Neuronal stem cell (in vitro differentiated cells): Measurements from ENCODE around the gene OTUD4.
A peak's percentile ranks its signal among the peaks of the same experiment; 100 is the strongest.
"Not testable (repeated sequence)": the region's sequence is repeated elsewhere in the genome, so short reads cannot be mapped to it uniquely, and the experiment has no call there.

Experiments
- DNase-seq: peaks from one replicate; pipeline ENCODE4 v3.0.0-alpha.2; 2013; ENCODE audit warnings: low spot score
- H2AFZ ChIP-seq: one replicate; pipeline ENCODE4 v1.6.1; 2013; ENCODE audit warnings: mild to moderate bottlenecking, low read length, inconsistent platforms
- H2AK5ac ChIP-seq: 2 replicates; pipeline ENCODE4 v1.6.1; 2013; ENCODE audit warnings: low read depth, mild to moderate bottlenecking, inconsistent platforms, low read length, moderate library complexity, mixed read lengths
- H2BK120ac ChIP-seq: 2 replicates; pipeline ENCODE4 v1.6.1; 2013; ENCODE audit warnings: low read depth, mild to moderate bottlenecking, inconsistent platforms, low read length, moderate library complexity, mixed read lengths
- H2BK12ac ChIP-seq: one replicate; pipeline ENCODE4 v1.6.1; 2013; ENCODE audit warnings: low read length, inconsistent platforms
- H2BK15ac ChIP-seq: 2 replicates; pipeline ENCODE4 v1.6.1; 2013; ENCODE audit warnings: mild to moderate bottlenecking, low read length, inconsistent platforms, mixed read lengths
- H2BK5ac ChIP-seq: one replicate; pipeline ENCODE4 v1.6.1; 2013; ENCODE audit warnings: inconsistent platforms, mild to moderate bottlenecking, low read length, moderate library complexity
- H3K14ac ChIP-seq: one replicate; pipeline ENCODE4 v1.6.1; 2013; ENCODE audit warnings: low read length, inconsistent platforms
- H3K18ac ChIP-seq: 2 replicates; pipeline ENCODE4 v1.6.1; 2013; ENCODE audit warnings: low read length, inconsistent platforms
- H3K23ac ChIP-seq: 2 replicates; pipeline ENCODE4 v1.6.1; 2013; ENCODE audit warnings: low read depth, mild to moderate bottlenecking, mixed read lengths, low read length, inconsistent platforms; ENCODE audit not compliant: poor library complexity
- H3K27ac ChIP-seq: replicated peaks from 3 replicates; pipeline ENCODE4 v1.5.1; 2013; ENCODE audit warnings: low read length, inconsistent platforms
- H3K27me3 ChIP-seq, 3 experiments: 2 replicates each; pipeline ENCODE4 v1.6.1; 2013; ENCODE audit warnings: low read length in 3 of 3, mild to moderate bottlenecking in 2 of 3, inconsistent platforms in 1 of 3, low read depth in 1 of 3, mixed read lengths in 1 of 3, moderate library complexity in 1 of 3; ENCODE audit not compliant: control insufficient read depth in 3 of 3, insufficient read depth in 3 of 3
- H3K36me3 ChIP-seq, 2 donors: replicated peaks in 1 of 2; 2 replicates each; pipeline ENCODE4 v1.6.1; 2013; ENCODE audit warnings: low read length in 2 of 2; ENCODE audit not compliant: control insufficient read depth in 2 of 2, insufficient read depth in 2 of 2
- H3K4ac ChIP-seq: 2 replicates; pipeline ENCODE4 v1.6.1; 2013; ENCODE audit warnings: inconsistent platforms, mild to moderate bottlenecking, low read length, moderate library complexity
- H3K4me1 ChIP-seq, 2 donors: 1 replicate in 1 of 2; 2 replicates in 1 of 2; pipeline ENCODE4 v1.6.1; 2013; ENCODE audit warnings: low read length in 2 of 2, low read depth in 1 of 2; ENCODE audit not compliant: control insufficient read depth in 2 of 2, insufficient read depth in 1 of 2
- H3K4me2 ChIP-seq: one replicate; pipeline ENCODE4 v1.6.1; 2013; ENCODE audit warnings: mild to moderate bottlenecking, low read length, inconsistent platforms; ENCODE audit not compliant: insufficient read depth, poor library complexity, severe bottlenecking
- H3K4me3 ChIP-seq, 2 donors: 2 replicates each; pipeline ENCODE4 v1.5.1; 2013; ENCODE audit warnings: low read length in 2 of 2, mild to moderate bottlenecking in 2 of 2, inconsistent platforms in 1 of 2, moderate library complexity in 1 of 2
- H3K79me1 ChIP-seq: one replicate; pipeline ENCODE4 v1.6.1; 2013; ENCODE audit warnings: low read depth, mild to moderate bottlenecking, inconsistent platforms, low read length, moderate library complexity
- H3K9ac ChIP-seq: one replicate; pipeline ENCODE4 v1.6.1; 2013; ENCODE audit warnings: mild to moderate bottlenecking, low read depth, low read length, inconsistent platforms; ENCODE audit not compliant: poor library complexity
- H3K9me3 ChIP-seq, 2 donors: replicated peaks in 1 of 2; 2 replicates each; pipeline versions ENCODE3 to v1.6.1; 2013; ENCODE audit warnings: low read length in 2 of 2, mild to moderate bottlenecking in 2 of 2, inconsistent platforms in 1 of 2, low read depth in 1 of 2, mixed read lengths in 1 of 2, moderate library complexity in 1 of 2; ENCODE audit not compliant: control insufficient read depth in 2 of 2, insufficient read depth in 1 of 2
- H4K8ac ChIP-seq: one replicate; pipeline ENCODE4 v1.6.1; 2013; ENCODE audit warnings: low read depth, mild to moderate bottlenecking, inconsistent platforms, low read length, moderate library complexity
- H4K91ac ChIP-seq: one replicate; pipeline ENCODE4 v1.6.1; 2013; ENCODE audit warnings: low read length, low read depth, mild to moderate bottlenecking, inconsistent platforms; ENCODE audit not compliant: poor library complexity
- WGBS, 2 donors: extraction: QIAGEN DNeasy Blood & Tissue Kit; methylation state at CpG; one replicate each; pipeline ENCODE4 v1.1.7; 2013; ENCODE audit warnings: missing lambda C conversion rate in 2 of 2, mixed read lengths in 1 of 2; ENCODE audit not compliant: insufficient read length in 2 of 2, insufficient replicate concordance in 1 of 2; ENCODE audit errors: extremely low coverage in 2 of 2; 5-methylcytosine and 5-hydroxymethylcytosine counted together

The OTUD4 gene

GRCh38 chr4:145179861-145180297 lies 510 bp downstream of the OTUD4 start:
- no CpG with 5 or more reads among the region's 57 CpGs for WGBS, 2 donors
- Histone ChIP-seq H3K4me3 (peak overlapping the region; percentile 55 to 91), H4K8ac (peak overlapping the region; percentile 17), H2BK120ac (peak overlapping the region; percentile 61), H2AK5ac (peak overlapping the region; percentile 37), H3K27ac (peak overlapping the region; percentile 58), H3K23ac (peak overlapping the region; percentile 73), H2BK5ac (peak overlapping the region; percentile 93), H3K18ac (peak overlapping the region; percentile 92), H3K9ac (peak overlapping the region; percentile 79), H2AFZ (peak overlapping the region; percentile 97), H3K4me2 (peak overlapping the region; percentile 66)
- H3K4ac ChIP-seq, H4K91ac ChIP-seq, H3K4me1 ChIP-seq, H3K79me1 ChIP-seq, H2BK12ac ChIP-seq, H3K14ac ChIP-seq, H2BK15ac ChIP-seq, H3K9me3 ChIP-seq, DNase-seq, H3K27me3 ChIP-seq, H3K36me3 ChIP-seq: not testable (repeated sequence)

DNA sequence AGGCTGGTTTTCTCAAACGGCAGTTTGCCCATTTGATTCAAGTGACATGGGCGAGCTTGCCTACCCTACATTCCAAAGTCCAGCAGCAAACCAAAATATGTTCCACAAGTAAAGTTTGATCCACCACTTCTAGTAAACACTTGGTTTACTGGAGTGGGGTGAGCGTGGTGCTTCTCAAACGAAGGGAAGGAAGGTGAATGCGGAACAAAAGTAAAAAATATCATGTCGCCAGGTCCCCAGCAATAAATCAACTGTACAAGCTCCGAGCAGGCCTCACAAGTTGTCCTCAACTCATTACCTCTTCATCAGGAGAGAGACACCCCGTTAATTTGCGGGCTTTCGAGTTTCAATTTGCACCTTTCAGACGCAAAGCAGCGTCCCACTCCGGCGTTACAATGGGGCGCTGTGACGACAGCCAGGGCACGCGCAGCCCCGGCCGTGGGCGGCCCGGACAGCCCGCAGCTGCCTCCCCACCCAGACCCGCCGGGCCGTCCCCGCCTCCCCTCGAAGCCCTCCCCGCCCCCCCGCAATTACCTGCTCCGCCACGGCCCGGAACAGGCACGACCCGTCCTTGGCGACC lies 1.0 kb downstream of the OTUD4 start:
- Histone ChIP-seq H3K4ac (no peak overlapping the region), H3K9me3 (no peaks in the 10 kb centered on the region), H3K36me3 (peaks cover 0 to 8% of the 10 kb centered on the region in 2 donors), H2AFZ (peak overlapping the region; percentile 97), H4K91ac (no peak overlapping the region), H2AK5ac (no peak overlapping the region), H2BK12ac (no peak overlapping the region), H3K4me2 (peak overlapping the region; percentile 66), H2BK15ac (no peak overlapping the region), H2BK120ac (no peak overlapping the region), H3K27me3 (no peaks in the 10 kb centered on the region), H3K27ac (no peak overlapping the region), H3K23ac (no peak overlapping the region), H3K79me1 (peaks cover 2% of the 10 kb centered on the region), H4K8ac (no peak overlapping the region), H3K9ac (peak overlapping the region; percentile 79), H2BK5ac (no peak overlapping the region), H3K14ac (no peak overlapping the region), H3K18ac (peak overlapping the region; percentile 48), H3K4me3 (peak overlapping the region; percentile 55 to 91), H3K4me1 (peaks cover 4 to 8% of the 10 kb centered on the region in 2 donors)
- WGBS, 2 donors = no CpG with 5 or more reads among the region's 36 CpGs
- DNase-seq = no peak

DNA sequence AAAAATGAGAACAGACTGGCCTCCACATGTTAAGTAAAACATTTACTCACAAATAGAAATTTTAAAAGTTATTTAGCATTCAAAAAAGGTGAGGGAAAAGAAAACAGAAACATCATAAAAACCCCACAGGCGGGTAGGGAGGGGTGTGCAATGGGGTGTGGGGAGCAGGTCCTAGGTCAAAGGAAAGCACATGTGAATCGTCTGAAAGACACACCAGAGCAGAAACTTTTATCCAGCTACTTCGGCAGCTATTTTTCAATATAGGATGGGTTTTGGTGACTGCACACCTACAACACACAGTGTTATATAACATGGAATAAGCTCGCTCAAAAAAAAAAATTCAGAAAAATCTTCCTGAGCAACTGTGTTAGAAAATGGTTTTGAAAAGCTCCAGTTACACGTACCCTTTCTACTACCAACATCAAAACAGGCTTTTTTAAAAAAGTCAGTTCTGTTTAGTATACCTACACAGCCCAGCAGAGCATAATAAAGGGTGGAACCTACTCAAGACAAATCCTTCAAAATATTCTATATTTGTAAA lies 1.6 kb downstream of the OTUD4 start:
- no peak for DNase-seq

DNA sequence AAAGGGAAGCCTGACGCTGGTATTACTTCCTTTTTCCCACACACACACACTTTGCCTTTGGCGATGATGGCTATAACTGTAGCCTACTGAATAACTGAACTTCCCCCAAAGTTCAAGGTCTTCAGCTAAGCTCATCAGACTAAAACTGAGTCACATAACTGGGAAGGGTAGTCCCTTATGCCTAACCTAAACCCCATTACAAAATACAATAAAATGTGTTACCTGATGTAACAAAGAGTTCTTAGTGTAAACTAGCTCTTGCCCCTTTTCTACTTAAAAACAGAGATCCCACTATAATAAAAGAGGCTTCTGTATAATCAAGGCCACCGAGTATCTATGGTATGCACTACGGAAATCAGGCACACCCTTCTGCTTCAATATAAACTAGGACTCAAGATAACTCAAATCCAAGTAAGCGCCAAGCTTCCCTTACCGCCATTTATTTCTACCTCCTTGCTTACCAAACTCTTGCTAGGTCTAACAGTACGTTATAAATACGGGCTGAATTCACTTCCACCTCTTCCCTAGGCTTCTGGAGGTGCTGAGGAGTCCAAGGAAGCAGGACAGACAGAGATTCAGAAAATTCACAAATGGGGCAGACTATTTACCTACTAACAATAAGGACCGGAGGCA lies 2.4 kb downstream of the OTUD4 start:
- no peak for DNase-seq
- H3K36me3 ChIP-seq = peaks cover 1 to 21% of the 10 kb centered on the region in 2 donors
- no CpG with 5 or more reads among the region's 9 CpGs for WGBS, 2 donors

More for the DNA sequence above, 1.6 kb downstream of the OTUD4 start:
- Histone ChIP-seq H3K27ac (no peak overlapping the region), H2BK120ac (no peak overlapping the region), H2BK15ac (no peak overlapping the region), H2BK12ac (no peak overlapping the region), H2AFZ (peak overlapping the region; percentile 97), H3K4me2 (peak overlapping the region; percentile 66), H3K4me3 (peak overlapping the region; percentile 55 to 91), H3K4ac (no peak overlapping the region), H3K9me3 (no peaks in the 10 kb centered on the region), H3K79me1 (peaks cover 2% of the 10 kb centered on the region), H3K9ac (no peak overlapping the region), H3K4me1 (peaks cover 4 to 8% of the 10 kb centered on the region in 2 donors), H3K27me3 (no peaks in the 10 kb centered on the region), H3K36me3 (peaks cover 1 to 14% of the 10 kb centered on the region in 2 donors), H3K23ac (no peak overlapping the region), H2AK5ac (no peak overlapping the region), H2BK5ac (no peak overlapping the region), H3K14ac (no peak overlapping the region), H4K8ac (no peak overlapping the region), H4K91ac (no peak overlapping the region), H3K18ac (no peak overlapping the region)
- WGBS, 2 donors = no CpG with 5 or more reads among the region's 5 CpGs

More for the DNA sequence above, 2.4 kb downstream of the OTUD4 start:
- H4K8ac ChIP-seq = no peak overlapping the region
- H3K9me3 ChIP-seq = no peaks in the 10 kb centered on the region
- H4K91ac ChIP-seq = no peak overlapping the region
- H2BK120ac ChIP-seq = no peak overlapping the region
- no peak overlapping the region for H2AFZ ChIP-seq
- no peak overlapping the region for H3K18ac ChIP-seq
- H3K4ac ChIP-seq = no peak overlapping the region
- H3K14ac ChIP-seq = no peak overlapping the region
- H3K23ac ChIP-seq = no peak overlapping the region
- no peak overlapping the region for H2BK12ac ChIP-seq
- H3K27me3 ChIP-seq = no peaks in the 10 kb centered on the region
- H3K27ac ChIP-seq = no peak overlapping the region
- no peak overlapping the region for H2BK15ac ChIP-seq
- H3K9ac ChIP-seq = no peak overlapping the region
- peaks cover 2% of the 10 kb centered on the region for H3K79me1 ChIP-seq
- H2BK5ac ChIP-seq = no peak overlapping the region
- H3K4me2 ChIP-seq = peak overlapping the region; percentile 43
- no peak overlapping the region for H2AK5ac ChIP-seq
- H3K4me1 ChIP-seq = peaks cover 4 to 8% of the 10 kb centered on the region in 2 donors
- H3K4me3 ChIP-seq = peak overlapping the region; percentile 41 to 55
